Caco-2 (cell line): Measurements from ENCODE around the gene HOTAIR. TPM values are rescaled to one million over a fixed set of nuclear protein-coding genes. Genes with fewer than 3 reads are reported as not detected.

Experiments used
- BruUV-seq: library from RNA; stranded (reverse); fragments of 400-500 nt; replicated peaks from 2 replicates; lab custom pipeline; 2021; lab: Mats Ljungman, UMichigan
- CTCF ChIA-PET: fragments of 300-600 bp; sonication (Branson Sonifier 250); formaldehyde crosslinking; loops from one replicate; lab custom pipeline; 2022; ENCODE audit warnings: antibody characterized with exemption; lab: Charles Lee
- POLR2A ChIA-PET: fragments of 300-600 bp; sonication (Branson Sonifier 250); formaldehyde crosslinking; loops from one replicate; lab custom pipeline; 2022; ENCODE audit warnings: antibody characterized with exemption; lab: Charles Lee
- DNase-seq, 2 experiments: peaks; one replicate each; pipeline versions ENCODE4 v3.0.0 to v3.0.0-alpha.2; 2020 to 2022
- H3K27me3 ChIP-seq: replicated peaks from 2 replicates; pipeline ENCODE4 v1.6.0; 2011; ENCODE audit warnings: low read length; ENCODE audit not compliant: control insufficient read depth, insufficient read depth
- H3K36me3 ChIP-seq: 2 replicates; pipeline ENCODE4 v1.5.1; 2011; ENCODE audit warnings: low read length; ENCODE audit not compliant: control insufficient read depth, insufficient read depth
- H3K4me1 ChIP-seq: fragments of 250-450 bp; sonication (Bioruptor Pico); 2 replicates; pipeline ENCODE4 v1.5.1; 2020; ENCODE audit warnings: mild to moderate bottlenecking
- H3K4me3 ChIP-seq: 2 replicates; pipeline ENCODE4 v1.5.1; 2011; ENCODE audit warnings: low read depth, mild to moderate bottlenecking, control low read depth, low read length
- H3K9me3 ChIP-seq: fragments of 250-450 bp; sonication (Bioruptor Pico); 2 replicates; pipeline ENCODE4 v1.5.1; 2020; ENCODE audit warnings: mild to moderate bottlenecking, moderate library complexity
- H3K27ac Mint-ChIP-seq: one replicate; pipeline ENCODE4 v1.8.0; 2022; ENCODE audit warnings: mixed read lengths; ENCODE audit not compliant: unreplicated experiment
- H3K27me3 Mint-ChIP-seq: one replicate; pipeline ENCODE4 v1.8.0; 2022; ENCODE audit warnings: mixed read lengths; ENCODE audit not compliant: insufficient read depth, unreplicated experiment
- H3K36me3 Mint-ChIP-seq: one replicate; pipeline ENCODE4 v1.8.0; 2022; ENCODE audit warnings: mild to moderate bottlenecking, mixed read lengths; ENCODE audit not compliant: insufficient read depth, unreplicated experiment
- H3K4me1 Mint-ChIP-seq: one replicate; pipeline ENCODE4 v1.8.0; 2022; ENCODE audit warnings: low read depth, mixed read lengths; ENCODE audit not compliant: unreplicated experiment
- H3K4me3 Mint-ChIP-seq: one replicate; pipeline ENCODE4 v1.8.0; 2022; ENCODE audit warnings: mild to moderate bottlenecking, moderate library complexity, mixed read lengths; ENCODE audit not compliant: unreplicated experiment
- H3K9me3 Mint-ChIP-seq: one replicate; pipeline ENCODE4 v1.8.0; 2022; ENCODE audit warnings: mixed read lengths; ENCODE audit not compliant: unreplicated experiment
- CTCF ChIP-seq, 2 experiments: fragments of 200-600 bp in 1 of 2; IDR thresholded peaks; 1 replicate in 1 of 2; 2 replicates in 1 of 2; pipeline versions ENCODE4 v1.5.1 to v1.8.0; 2011 to 2022; ENCODE audit warnings: antibody characterized with exemption in 1 of 2, control low read depth in 1 of 2, inconsistent platforms in 1 of 2, low read depth in 1 of 2, low read length in 1 of 2, mild to moderate bottlenecking in 1 of 2, moderate library complexity in 1 of 2; ENCODE audit not compliant: insufficient read depth in 1 of 2, severe bottlenecking in 1 of 2, unreplicated experiment in 1 of 2
- intact Hi-C: fragments of 100-400 bp; cut with micrococcal nuclease; formaldehyde crosslinking; loops from one replicate; pipeline ENCODE4 v1.10.0; 2022; ENCODE audit not compliant: unreplicated experiment
- total RNA-seq: library from RNA; stranded (reverse); gene quantifications from 2 replicates; pipeline ENCODE4 v1.2.3, GENCODE V29; 2022

Gene HOTAIR
- total RNA-seq, 1 experiment from 2014 or later, result 1.9 TPM

- ChIA-PET CTCF (interaction anchor here (1.0 to 2.4 kb wide), 4 partner anchors 33 to 230 kb away, joined by 3 to 15 read pairs (median 8); no protein-coding TSS in a partner anchor), POLR2A (no interaction called here)
- H3K27me3 ChIP-seq, result no peaks in the 10 kb centered on the region
- no TSS peak for BruUV-seq
- peaks cover 50% of the 10 kb centered on the region for H3K4me1 ChIP-seq
- no peak overlapping the region for H3K27ac Mint-ChIP-seq
- H3K27me3 Mint-ChIP-seq, result no peaks in the 10 kb centered on the region
- H3K9me3 Mint-ChIP-seq, result no peaks in the 10 kb centered on the region
- H3K4me3 ChIP-seq, result no peak overlapping the region
- no peak overlapping the region for H3K4me3 Mint-ChIP-seq
- H3K4me1 Mint-ChIP-seq, result peaks cover 29% of the 10 kb centered on the region
- intact Hi-C loops, result loop anchor here (1.0 kb wide), 1 partner anchor 230 kb away; no protein-coding TSS in a partner anchor
- no peak for DNase-seq
- no peak for TF ChIP-seq CTCF (IDR thresholded peaks at IDR 0.05; ENCODE audit: insufficient read depth in 1 of 2, low read depth in 1 of 2, low read length in 1 of 2, severe bottlenecking in 1 of 2, unreplicated experiment in 1 of 2)
- no peaks in the 10 kb centered on the region for H3K9me3 ChIP-seq
- peaks cover 9% of the 10 kb centered on the region for H3K36me3 Mint-ChIP-seq
- H3K36me3 ChIP-seq, result no peaks in the 10 kb centered on the region; the same call in 1 of the 2 replicates
These were observed 9.3 kb upstream of the HOTAIR start for GRCh38 chr12:53983950-53984572.

GRCh38 chr12:53983568-53983949, 8.8 kb upstream of the HOTAIR start:
- no TSS peak for BruUV-seq
- Mint-ChIP-seq H3K27ac (no peak overlapping the region), H3K9me3 (no peaks in the 10 kb centered on the region), H3K27me3 (no peaks in the 10 kb centered on the region), H3K4me3 (no peak overlapping the region), H3K4me1 (peaks cover 28% of the 10 kb centered on the region), H3K36me3 (peaks cover 9% of the 10 kb centered on the region)
- CTCF ChIA-PET, result no interaction called here
- Histone ChIP-seq H3K4me3 (no peak overlapping the region), H3K27me3 (no peaks in the 10 kb centered on the region), H3K36me3 (no peaks in the 10 kb centered on the region; the same call in 1 of the 2 replicates), H3K9me3 (no peaks in the 10 kb centered on the region), H3K4me1 (peaks cover 48% of the 10 kb centered on the region)
- POLR2A ChIA-PET, result no interaction called here
- DNase-seq, result peak in 1 of 2 experiments; percentile 30
- TF ChIP-seq CTCF (IDR thresholded peaks at IDR 0.05; ENCODE audit: insufficient read depth in 1 of 2, low read depth in 1 of 2, low read length in 1 of 2, severe bottlenecking in 1 of 2, unreplicated experiment in 1 of 2), result no peak
- intact Hi-C loops, result no loop called here

- peaks cover 23% of the 10 kb centered on the region for H3K4me1 Mint-ChIP-seq
- no peaks in the 10 kb centered on the region for H3K27me3 Mint-ChIP-seq
- no peaks in the 10 kb centered on the region for H3K9me3 Mint-ChIP-seq
- CTCF ChIA-PET, result no interaction called here
- Histone ChIP-seq H3K27me3 (no peaks in the 10 kb centered on the region), H3K4me1 (peaks cover 43% of the 10 kb centered on the region), H3K9me3 (no peaks in the 10 kb centered on the region), H3K4me3 (no peak overlapping the region), H3K36me3 (no peaks in the 10 kb centered on the region; the same call in 1 of the 2 replicates)
- H3K4me3 Mint-ChIP-seq, result no peak overlapping the region
- no peak for TF ChIP-seq CTCF (IDR thresholded peaks at IDR 0.05; ENCODE audit: insufficient read depth in 1 of 2, low read depth in 1 of 2, low read length in 1 of 2, severe bottlenecking in 1 of 2, unreplicated experiment in 1 of 2)
- no TSS peak for BruUV-seq
- POLR2A ChIA-PET, result no interaction called here
- intact Hi-C loops, result no loop called here
- peaks cover 9% of the 10 kb centered on the region for H3K36me3 Mint-ChIP-seq
- DNase-seq, result no peak
- H3K27ac Mint-ChIP-seq, result no peak overlapping the region
These were observed 8.2 kb upstream of the HOTAIR start for GRCh38 chr12:53982648-53983567.
